Liver (tissue), 3 donors: ENCODE measurements around the gene DAGLA.

Experiments
- EGR1 ChIP-seq, 2 donors: IDR thresholded peaks; 2 replicates each; pipeline ENCODE4 v1.6.1; 2016 to 2018; ENCODE audit warnings: antibody characterized with exemption in 2 of 2, low read depth in 2 of 2
- FOXA1 ChIP-seq: IDR thresholded peaks from 2 replicates; pipeline ENCODE4 v1.6.1; 2016; ENCODE audit warnings: antibody characterized with exemption
- FOXA2 ChIP-seq: IDR thresholded peaks from 2 replicates; pipeline ENCODE4 v1.6.1; 2016; ENCODE audit warnings: antibody characterized with exemption
- GABPA ChIP-seq, 2 donors: IDR thresholded peaks in 1 of 2; conservative IDR thresholded peaks in 1 of 2; 2 replicates each; pipeline ENCODE4 v1.6.1; 2016; ENCODE audit warnings: antibody characterized with exemption in 2 of 2, mild to moderate bottlenecking in 1 of 2, moderate library complexity in 1 of 2
- JUND ChIP-seq, 2 donors: IDR thresholded peaks; 2 replicates each; pipeline ENCODE4 v1.6.1; 2016; ENCODE audit warnings: antibody characterized with exemption in 2 of 2
- RAD21 ChIP-seq, 2 donors: IDR thresholded peaks; 2 replicates each; pipeline ENCODE4 v1.6.1; 2016; ENCODE audit warnings: antibody characterized with exemption in 2 of 2, mild to moderate bottlenecking in 2 of 2
- RXRA ChIP-seq, 2 donors: IDR thresholded peaks; 2 replicates each; pipeline ENCODE4 v1.6.1; 2017 to 2018; ENCODE audit warnings: antibody characterized with exemption in 2 of 2, mild to moderate bottlenecking in 1 of 2
- SP1 ChIP-seq: IDR thresholded peaks from 2 replicates; pipeline ENCODE4 v1.6.1; 2018; ENCODE audit warnings: antibody characterized with exemption, mild to moderate bottlenecking
- TAF1 ChIP-seq: conservative IDR thresholded peaks from 2 replicates; pipeline ENCODE4 v1.6.1; 2016; ENCODE audit warnings: antibody characterized with exemption, mild to moderate bottlenecking
- YY1 ChIP-seq: IDR thresholded peaks from 2 replicates; pipeline ENCODE4 v1.6.1; 2016; ENCODE audit warnings: antibody characterized with exemption, mild to moderate bottlenecking
- TF ChIP-seq, protein P1 (sequence below): IDR thresholded peaks from 2 replicates; pipeline ENCODE4 v1.6.1; 2016; ENCODE audit warnings: antibody characterized with exemption
- TF ChIP-seq, protein P2 (sequence below): fragments of 150-350 bp; IDR thresholded peaks from 2 replicates; pipeline ENCODE4 v1.5.1; 2017; ENCODE audit warnings: improper control_type of control experiment, low read depth, low read length; ENCODE audit not compliant: missing input control
- TF ChIP-seq, protein P3 (sequence below): IDR thresholded peaks from 2 replicates; pipeline ENCODE4 v1.6.1; 2016; ENCODE audit warnings: antibody characterized with exemption, mild to moderate bottlenecking
- TF ChIP-seq, protein P4 (sequence below): IDR thresholded peaks from 2 replicates; pipeline ENCODE4 v1.6.1; 2016; ENCODE audit warnings: antibody characterized with exemption
- donor health status: healthy.
- donor health status: healthy.

DNA sequence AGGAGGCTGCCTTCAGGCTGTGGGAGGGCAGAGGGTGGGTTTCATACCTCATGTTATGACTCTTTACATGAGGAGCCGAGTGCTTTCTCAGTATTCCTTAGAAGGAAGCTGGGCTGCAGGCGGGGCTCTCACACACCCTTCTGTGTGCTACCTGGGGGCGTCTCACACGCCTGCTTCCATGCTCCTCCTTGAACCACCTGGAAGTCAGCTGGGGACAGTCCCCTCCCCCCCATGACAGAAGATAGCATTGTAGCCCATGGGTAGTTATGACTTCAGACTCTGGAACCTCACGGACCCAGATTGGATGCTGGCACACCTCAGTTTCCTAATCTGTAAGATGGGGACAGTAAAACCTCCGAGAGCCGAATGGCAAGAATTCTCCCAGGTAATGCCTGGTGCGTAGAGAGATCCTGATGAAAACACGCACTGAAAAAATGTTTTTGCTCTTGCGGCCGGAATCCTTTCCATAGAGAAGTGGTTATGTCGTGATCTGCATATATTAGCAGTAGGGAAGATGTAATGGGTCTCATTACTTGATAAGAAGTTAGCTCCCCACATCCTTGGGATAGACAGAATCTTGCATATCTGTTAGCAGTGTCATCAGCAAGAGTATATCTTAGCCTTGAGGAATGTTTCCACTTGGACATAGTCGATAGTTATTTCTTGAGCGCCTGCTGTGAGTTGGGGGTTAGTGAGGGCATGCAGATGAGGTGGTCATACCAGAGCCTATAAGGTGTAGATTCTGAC is 4.9 kb downstream of the DAGLA start:
- TF ChIP-seq JUND (IDR thresholded peaks at IDR 0.05) (no peak), TAF1 (no peak), YY1 (no peak), RXRA (IDR thresholded peaks at IDR 0.05) (no peak), FOXA1 (no peak), RAD21 (IDR thresholded peaks at IDR 0.05) (no peak), SP1 (no peak), EGR1 (IDR thresholded peaks at IDR 0.05; ENCODE audit: low read depth in 2 of 2) (no peak), GABPA (IDR thresholded peaks at IDR 0.05 in 1 of 2, conservative IDR thresholded peaks at IDR 0.05 in 1 of 2) (no peak), FOXA2 (no peak)
- TF ChIP-seq, protein P1, sequence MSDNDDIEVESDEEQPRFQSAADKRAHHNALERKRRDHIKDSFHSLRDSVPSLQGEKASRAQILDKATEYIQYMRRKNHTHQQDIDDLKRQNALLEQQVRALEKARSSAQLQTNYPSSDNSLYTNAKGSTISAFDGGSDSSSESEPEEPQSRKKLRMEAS, result no peak
- TF ChIP-seq, protein P2, sequence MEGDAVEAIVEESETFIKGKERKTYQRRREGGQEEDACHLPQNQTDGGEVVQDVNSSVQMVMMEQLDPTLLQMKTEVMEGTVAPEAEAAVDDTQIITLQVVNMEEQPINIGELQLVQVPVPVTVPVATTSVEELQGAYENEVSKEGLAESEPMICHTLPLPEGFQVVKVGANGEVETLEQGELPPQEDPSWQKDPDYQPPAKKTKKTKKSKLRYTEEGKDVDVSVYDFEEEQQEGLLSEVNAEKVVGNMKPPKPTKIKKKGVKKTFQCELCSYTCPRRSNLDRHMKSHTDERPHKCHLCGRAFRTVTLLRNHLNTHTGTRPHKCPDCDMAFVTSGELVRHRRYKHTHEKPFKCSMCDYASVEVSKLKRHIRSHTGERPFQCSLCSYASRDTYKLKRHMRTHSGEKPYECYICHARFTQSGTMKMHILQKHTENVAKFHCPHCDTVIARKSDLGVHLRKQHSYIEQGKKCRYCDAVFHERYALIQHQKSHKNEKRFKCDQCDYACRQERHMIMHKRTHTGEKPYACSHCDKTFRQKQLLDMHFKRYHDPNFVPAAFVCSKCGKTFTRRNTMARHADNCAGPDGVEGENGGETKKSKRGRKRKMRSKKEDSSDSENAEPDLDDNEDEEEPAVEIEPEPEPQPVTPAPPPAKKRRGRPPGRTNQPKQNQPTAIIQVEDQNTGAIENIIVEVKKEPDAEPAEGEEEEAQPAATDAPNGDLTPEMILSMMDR, result no peak
- TF ChIP-seq, protein P3, sequence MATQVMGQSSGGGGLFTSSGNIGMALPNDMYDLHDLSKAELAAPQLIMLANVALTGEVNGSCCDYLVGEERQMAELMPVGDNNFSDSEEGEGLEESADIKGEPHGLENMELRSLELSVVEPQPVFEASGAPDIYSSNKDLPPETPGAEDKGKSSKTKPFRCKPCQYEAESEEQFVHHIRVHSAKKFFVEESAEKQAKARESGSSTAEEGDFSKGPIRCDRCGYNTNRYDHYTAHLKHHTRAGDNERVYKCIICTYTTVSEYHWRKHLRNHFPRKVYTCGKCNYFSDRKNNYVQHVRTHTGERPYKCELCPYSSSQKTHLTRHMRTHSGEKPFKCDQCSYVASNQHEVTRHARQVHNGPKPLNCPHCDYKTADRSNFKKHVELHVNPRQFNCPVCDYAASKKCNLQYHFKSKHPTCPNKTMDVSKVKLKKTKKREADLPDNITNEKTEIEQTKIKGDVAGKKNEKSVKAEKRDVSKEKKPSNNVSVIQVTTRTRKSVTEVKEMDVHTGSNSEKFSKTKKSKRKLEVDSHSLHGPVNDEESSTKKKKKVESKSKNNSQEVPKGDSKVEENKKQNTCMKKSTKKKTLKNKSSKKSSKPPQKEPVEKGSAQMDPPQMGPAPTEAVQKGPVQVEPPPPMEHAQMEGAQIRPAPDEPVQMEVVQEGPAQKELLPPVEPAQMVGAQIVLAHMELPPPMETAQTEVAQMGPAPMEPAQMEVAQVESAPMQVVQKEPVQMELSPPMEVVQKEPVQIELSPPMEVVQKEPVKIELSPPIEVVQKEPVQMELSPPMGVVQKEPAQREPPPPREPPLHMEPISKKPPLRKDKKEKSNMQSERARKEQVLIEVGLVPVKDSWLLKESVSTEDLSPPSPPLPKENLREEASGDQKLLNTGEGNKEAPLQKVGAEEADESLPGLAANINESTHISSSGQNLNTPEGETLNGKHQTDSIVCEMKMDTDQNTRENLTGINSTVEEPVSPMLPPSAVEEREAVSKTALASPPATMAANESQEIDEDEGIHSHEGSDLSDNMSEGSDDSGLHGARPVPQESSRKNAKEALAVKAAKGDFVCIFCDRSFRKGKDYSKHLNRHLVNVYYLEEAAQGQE, result no peak
- TF ChIP-seq, protein P4, sequence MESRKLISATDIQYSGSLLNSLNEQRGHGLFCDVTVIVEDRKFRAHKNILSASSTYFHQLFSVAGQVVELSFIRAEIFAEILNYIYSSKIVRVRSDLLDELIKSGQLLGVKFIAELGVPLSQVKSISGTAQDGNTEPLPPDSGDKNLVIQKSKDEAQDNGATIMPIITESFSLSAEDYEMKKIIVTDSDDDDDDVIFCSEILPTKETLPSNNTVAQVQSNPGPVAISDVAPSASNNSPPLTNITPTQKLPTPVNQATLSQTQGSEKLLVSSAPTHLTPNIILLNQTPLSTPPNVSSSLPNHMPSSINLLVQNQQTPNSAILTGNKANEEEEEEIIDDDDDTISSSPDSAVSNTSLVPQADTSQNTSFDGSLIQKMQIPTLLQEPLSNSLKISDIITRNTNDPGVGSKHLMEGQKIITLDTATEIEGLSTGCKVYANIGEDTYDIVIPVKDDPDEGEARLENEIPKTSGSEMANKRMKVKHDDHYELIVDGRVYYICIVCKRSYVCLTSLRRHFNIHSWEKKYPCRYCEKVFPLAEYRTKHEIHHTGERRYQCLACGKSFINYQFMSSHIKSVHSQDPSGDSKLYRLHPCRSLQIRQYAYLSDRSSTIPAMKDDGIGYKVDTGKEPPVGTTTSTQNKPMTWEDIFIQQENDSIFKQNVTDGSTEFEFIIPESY, result no peak
